HUDEP-2 (cell line): ENCODE measurements around the gene HOXA3.

Experiments
- DNase-seq, 76 experiments: peaks; one replicate each; lab custom pipeline; 2025; ENCODE audit not compliant: unreplicated experiment in 76 of 76; lab: John Stamatoyannopoulos, UW

Gene HOXA3

GRCh38 chr7:27095050-27095896 is 57.1 kb downstream of the HOXA3 start:
- no peak for DNase-seq

GRCh38 chr7:27094304-27095049 is 57.9 kb downstream of the HOXA3 start:
- DNase-seq = no peak

- DNase-seq = no peak
Observed at GRCh38 chr7:27093184-27093895, 59.0 kb downstream of the HOXA3 start.

GRCh38 chr7:27092819-27093110 is 59.6 kb downstream of the HOXA3 start:
- no peak for DNase-seq

GRCh38 chr7:27091941-27092818 is 60.2 kb downstream of the HOXA3 start:
- no peak for DNase-seq

- DNase-seq = no peak
Observed at GRCh38 chr7:27091105-27091504, 61.3 kb downstream of the HOXA3 start.

- DNase-seq = no peak
Observed at GRCh38 chr7:27088002-27088922, 64.1 kb downstream of the HOXA3 start.

DNA sequence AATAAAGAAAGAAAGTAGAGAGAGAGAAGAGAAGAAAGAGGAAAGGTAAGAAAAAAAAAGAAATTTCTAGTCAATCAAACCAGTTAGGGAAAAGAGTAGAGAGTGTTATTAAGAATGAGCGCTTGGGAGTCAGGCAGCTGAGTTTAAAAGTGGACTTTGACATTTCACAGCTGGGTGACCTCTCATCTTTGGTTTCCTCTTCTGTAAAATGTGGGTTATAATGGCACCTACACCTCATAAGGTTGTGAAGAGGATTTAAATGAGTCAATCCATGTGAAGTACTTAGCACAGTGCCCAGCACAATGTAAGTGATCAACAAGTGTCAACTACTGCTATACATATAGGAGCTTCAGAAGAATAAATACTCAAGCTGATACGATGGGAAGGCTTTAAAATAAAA is 68.7 kb downstream of the HOXA3 start:
- DNase-seq = no peak

DNA sequence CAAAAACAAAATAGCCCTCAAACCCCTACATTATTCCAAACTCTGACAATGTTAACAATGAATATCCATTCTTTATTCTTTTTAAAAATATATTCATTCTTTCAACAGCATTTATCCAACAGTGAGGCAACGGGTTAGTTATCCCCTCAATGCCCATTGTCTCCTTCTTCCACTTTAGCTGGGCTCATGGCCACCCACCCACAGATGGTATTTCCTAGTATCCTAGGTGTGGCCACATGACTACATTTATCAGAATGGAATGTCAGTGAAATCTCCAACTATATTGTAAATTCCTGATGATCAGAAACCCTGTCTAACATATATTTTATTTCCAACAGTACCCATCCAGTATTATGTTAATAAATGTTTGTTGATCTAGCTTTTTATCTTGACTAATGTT is 70.2 kb downstream of the HOXA3 start:
- no peak for DNase-seq

DNA sequence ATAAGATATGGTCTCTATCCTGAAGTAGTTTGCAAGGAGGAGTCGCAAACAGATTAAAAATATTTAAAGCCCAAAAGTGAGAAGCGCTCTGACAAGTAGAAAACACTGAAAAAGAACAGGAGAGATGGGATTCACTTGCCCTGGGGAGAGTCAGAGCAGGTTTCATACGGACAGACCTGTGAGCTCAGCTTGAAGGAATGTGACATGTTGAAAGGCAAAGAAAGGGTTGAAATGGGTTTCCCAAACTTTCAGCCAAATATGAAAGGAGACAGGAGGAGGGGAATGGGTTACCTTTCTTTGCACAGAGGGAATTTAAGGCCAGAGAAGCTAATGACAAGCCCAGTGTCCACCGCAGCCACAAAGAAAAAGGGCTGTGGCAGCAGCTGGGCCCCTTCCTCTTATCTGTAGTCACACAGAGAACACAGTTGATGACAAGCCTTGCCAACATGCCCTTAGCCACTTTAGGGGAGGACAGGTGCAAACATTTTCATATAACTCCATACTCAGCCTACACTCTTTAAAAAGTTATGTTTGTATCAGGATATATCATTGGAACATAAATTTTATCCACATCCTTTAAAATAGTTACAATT is 71.4 kb downstream of the HOXA3 start:
- peak in 1 of 76 experiments; percentile 7 for DNase-seq

GRCh38 chr7:27079234-27079975 is 73.0 kb downstream of the HOXA3 start:
- DNase-seq = no peak

DNA sequence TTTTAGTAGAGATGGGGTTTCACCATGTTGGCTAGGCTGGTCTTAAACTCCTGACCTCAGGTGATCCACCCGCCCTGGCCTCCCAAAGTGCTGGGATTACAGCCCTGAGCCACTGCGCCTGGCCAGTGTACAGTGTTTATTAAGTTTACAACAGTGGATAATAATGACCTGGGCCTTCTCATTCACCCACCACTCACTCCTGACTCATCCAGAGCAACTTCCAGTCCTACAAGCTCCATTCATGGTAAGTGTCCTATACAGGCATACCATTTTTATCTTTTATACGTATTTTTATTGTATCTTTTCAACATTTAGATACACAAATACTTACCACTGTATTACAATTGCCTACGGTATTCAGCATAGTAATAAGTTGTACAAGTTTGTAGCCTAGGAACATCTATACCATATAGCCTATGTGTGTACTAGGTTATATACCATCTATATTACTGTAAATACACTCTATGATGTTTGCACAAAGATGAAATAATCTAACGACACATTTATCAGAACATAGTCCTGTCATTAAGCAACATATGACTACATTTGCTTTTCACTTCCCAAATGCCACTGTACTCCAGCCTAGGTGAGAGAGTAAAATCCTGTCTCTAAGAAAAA is 73.7 kb downstream of the HOXA3 start:
- no peak for DNase-seq

DNA sequence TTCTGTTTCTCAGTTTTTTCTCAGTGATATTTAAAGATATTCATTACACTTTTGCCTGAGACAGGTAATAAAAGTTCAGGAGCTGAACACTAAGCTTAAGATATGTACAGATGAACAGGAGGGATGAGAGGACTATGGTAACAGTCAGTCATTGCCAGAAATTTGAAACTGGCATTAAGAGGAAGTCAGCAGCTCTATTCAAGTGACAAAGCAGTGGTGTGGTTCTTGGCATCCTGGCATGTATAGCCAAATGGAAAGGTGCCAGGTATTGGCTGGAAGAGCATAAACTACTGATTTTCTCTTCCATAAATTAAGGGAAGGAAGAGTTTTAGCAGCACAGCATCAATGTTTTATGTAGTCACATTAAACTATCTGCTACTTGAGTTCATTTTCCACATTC is 79.3 kb downstream of the HOXA3 start:
- no peak for DNase-seq

- DNase-seq = peak in 30 of 76 experiments; percentile 0 to 52 (median 23)
Observed at GRCh38 chr7:27071622-27072390, 80.6 kb downstream of the HOXA3 start.

- no peak for DNase-seq
Observed at GRCh38 chr7:27068259-27068658, 84.1 kb downstream of the HOXA3 start.

DNA sequence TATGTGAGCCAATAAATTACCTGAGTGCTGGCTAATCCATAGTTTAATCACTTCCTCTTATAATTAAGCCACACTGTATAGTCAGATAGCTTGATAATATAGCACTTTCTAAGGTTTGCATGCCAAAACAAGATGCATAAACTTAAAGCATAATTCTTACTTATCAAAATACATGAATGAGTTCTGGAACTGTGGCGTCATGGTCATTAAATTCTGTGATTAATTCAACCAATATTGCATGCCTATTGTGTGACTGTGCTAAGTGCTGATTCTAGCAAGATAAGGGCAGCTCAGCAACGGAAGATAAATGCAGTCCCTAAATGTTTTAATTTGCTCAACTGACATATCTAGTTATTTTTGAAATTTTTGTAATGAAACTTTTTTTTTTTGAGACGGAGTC is 86.2 kb downstream of the HOXA3 start:
- no peak for DNase-seq

DNA sequence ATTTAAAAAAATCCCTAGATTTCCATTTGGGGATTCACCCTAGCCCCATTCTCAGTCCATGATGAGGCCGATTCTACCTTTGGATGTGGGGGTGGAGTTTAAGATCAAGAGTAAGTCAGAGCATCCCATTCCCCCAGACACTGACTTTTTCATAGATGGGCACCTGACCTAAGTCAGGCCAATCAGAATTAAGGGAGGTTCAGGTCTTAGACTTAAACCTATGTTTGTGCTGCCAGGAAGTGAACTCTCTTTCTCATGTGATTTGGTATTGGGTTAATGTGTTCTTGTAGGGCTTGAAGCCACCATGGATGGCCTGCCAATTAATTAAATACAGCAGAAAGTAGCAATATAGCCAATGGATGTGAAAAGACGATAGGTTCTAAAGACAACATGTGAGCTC is 86.7 kb downstream of the HOXA3 start:
- DNase-seq = no peak
